Activated naive CD4-positive, alpha-beta T cell treated with anti-CD3 and anti-CD28 coated beads, Interleukin-2, amount 50 U/mL, for 24 hours (primary cell): ENCODE measurements around the gene FNBP1L.

Experiments
- H3K27ac Mint-ChIP-seq: one replicate; pipeline ENCODE4 v1.8.0; 2021; ENCODE audit warnings: mild to moderate bottlenecking, mixed read lengths
- H3K27me3 Mint-ChIP-seq: one replicate; pipeline ENCODE4 v1.8.0; 2021; ENCODE audit warnings: mixed read lengths
- H3K36me3 Mint-ChIP-seq: one replicate; pipeline ENCODE4 v1.8.0; 2021; ENCODE audit warnings: mixed read lengths
- H3K4me1 Mint-ChIP-seq: one replicate; pipeline ENCODE4 v1.8.0; 2021; ENCODE audit warnings: mixed read lengths
- H3K4me3 Mint-ChIP-seq: one replicate; pipeline ENCODE4 v1.8.0; 2021; ENCODE audit warnings: mild to moderate bottlenecking, mixed read lengths
- H3K9me3 Mint-ChIP-seq: one replicate; pipeline ENCODE4 v1.8.0; 2021; ENCODE audit warnings: mixed read lengths

Gene FNBP1L

DNA sequence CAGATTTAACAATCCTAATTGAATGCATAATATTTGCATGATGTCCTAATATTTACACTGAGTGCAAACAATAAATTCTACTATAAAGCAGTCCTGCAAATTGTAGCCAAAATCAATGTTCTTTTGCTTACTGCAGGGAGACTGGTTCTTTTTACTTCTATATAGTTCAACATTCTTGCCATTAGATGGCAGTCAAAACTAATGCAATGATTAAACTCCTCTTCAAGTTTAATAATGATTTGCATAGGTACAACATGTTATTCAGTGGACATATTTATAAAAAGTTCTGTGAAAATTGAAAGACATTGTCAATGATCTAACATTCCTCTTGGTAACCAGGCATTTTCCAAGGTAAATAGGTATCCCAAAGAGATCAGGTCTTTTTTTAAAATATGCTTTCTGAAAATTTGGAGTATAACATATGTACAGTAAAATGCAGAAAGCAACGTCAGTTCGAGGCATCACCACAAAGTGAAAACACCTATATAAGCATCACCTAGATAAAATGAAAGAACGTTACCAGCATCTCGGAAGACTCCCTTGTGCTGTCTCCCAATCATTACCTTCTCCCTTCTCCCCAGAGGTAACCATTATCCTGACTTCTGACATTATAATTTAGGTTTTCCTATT, 9.8 kb upstream of the FNBP1L start:
- Mint-ChIP-seq H3K36me3 (no peaks in the 10 kb centered on the region), H3K4me3 (no peak overlapping the region), H3K9me3 (no peaks in the 10 kb centered on the region), H3K27ac (no peak overlapping the region), H3K27me3 (peaks cover 2% of the 10 kb centered on the region), H3K4me1 (no peaks in the 10 kb centered on the region)

DNA sequence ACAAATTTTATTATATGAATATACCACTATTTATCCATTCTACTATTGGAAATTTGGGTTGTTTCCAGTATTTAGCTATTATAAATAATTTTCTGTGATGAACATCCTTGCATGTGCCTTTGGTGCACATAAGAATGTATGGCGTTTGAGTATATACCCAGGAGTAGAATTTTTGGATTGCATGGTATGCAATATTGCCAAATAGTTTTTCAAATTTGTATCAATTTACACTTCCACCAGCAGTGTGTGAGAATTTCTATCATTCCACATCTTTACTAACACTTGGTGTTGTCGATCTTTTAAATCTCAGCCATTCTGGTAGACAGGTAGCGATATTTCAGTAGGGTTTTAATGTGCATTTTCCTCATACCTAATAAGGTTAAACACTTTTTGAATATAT, 9.2 kb upstream of the FNBP1L start:
- H3K27me3 Mint-ChIP-seq, result peaks cover 2% of the 10 kb centered on the region
- no peaks in the 10 kb centered on the region for H3K4me1 Mint-ChIP-seq
- no peaks in the 10 kb centered on the region for H3K36me3 Mint-ChIP-seq
- no peaks in the 10 kb centered on the region for H3K9me3 Mint-ChIP-seq
- no peak overlapping the region for H3K4me3 Mint-ChIP-seq
- H3K27ac Mint-ChIP-seq, result no peak overlapping the region

DNA sequence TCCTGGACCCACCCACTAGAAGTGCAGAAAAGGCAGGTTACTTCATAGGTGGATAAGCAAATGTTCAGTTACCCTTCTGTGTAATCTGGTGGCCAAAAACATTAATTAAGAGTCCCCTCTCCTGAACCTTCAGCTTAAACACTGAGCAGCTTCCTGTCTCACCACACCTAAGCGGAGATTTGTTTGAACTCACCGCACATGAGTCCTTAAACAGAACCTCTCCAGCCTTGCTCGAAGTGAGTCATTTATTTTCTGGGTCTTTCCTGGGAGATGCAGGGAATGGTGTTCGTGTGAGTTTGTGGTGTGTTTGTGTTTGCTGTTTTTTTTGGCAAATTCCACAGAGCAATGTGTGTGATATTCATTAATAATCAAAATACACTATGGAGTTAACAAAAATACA, 7.6 kb upstream of the FNBP1L start:
- Mint-ChIP-seq H3K9me3 (no peaks in the 10 kb centered on the region), H3K27ac (no peak overlapping the region), H3K27me3 (peaks cover 2% of the 10 kb centered on the region), H3K4me3 (no peak overlapping the region), H3K36me3 (no peaks in the 10 kb centered on the region), H3K4me1 (no peaks in the 10 kb centered on the region)

DNA sequence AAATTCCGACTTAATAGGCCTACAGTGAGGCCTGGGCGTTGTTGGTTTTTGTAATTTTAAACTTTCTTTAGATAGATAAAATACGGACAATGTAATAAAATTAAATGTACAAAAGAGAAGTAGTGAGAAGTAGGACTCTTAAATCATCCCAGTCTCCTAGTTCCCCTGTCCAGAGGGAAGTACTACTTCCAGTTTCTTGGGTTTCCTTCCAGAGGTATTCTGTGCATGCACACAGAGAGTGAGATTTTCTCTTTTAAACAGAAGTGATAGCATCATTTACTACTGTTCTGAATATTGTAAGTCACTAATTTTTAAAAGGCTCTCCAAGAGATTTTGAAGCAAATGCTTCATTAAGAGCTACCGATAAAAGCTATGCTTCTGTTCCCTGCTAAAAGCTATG, 7.2 kb upstream of the FNBP1L start:
- peaks cover 2% of the 10 kb centered on the region for H3K27me3 Mint-ChIP-seq

GRCh38 chr1:93441589-93441988, 6.3 kb upstream of the FNBP1L start:
- Mint-ChIP-seq H3K4me3 (no peak overlapping the region), H3K9me3 (no peaks in the 10 kb centered on the region), H3K36me3 (no peaks in the 10 kb centered on the region), H3K27ac (no peak overlapping the region), H3K4me1 (no peaks in the 10 kb centered on the region), H3K27me3 (peaks cover 5% of the 10 kb centered on the region)

More for the DNA sequence above, 7.2 kb upstream of the FNBP1L start:
- Mint-ChIP-seq H3K4me3 (no peak overlapping the region), H3K36me3 (no peaks in the 10 kb centered on the region), H3K4me1 (no peaks in the 10 kb centered on the region), H3K9me3 (no peaks in the 10 kb centered on the region), H3K27ac (no peak overlapping the region)

DNA sequence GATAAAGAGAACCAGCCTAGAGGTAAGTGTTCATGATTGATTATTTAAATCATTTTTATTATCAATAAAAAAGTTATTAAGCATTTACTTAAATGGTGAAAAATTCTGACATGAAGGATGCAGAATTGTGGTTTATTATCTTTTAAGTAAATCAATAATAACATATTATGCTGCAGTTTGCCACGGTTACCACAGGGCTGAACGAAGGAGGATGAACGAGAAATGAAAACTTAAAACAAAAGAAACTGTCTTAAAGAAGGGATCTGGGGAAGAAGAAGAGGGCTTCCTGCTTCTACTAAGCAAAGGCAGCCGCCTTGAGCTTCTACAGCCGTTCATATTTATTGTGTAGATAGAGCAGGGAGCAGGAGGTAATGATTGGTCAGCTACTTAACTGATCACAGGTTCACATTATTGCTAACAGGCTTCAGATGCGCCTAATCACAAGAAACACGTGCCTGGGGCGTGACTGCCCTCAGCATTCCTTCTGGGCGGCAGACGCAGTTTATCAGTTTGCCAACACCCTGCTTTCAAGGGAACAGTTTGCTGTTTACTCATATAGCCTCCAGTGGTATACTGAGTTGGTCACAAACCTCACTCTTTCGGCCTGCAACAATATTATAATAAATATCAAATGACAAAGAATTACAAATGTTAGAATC, 5.8 kb upstream of the FNBP1L start:
- H3K36me3 Mint-ChIP-seq, result no peaks in the 10 kb centered on the region
- no peaks in the 10 kb centered on the region for H3K9me3 Mint-ChIP-seq
- no peak overlapping the region for H3K27ac Mint-ChIP-seq
- H3K4me1 Mint-ChIP-seq, result peaks cover 2% of the 10 kb centered on the region
- peaks cover 10% of the 10 kb centered on the region for H3K27me3 Mint-ChIP-seq
- H3K4me3 Mint-ChIP-seq, result no peak overlapping the region

DNA sequence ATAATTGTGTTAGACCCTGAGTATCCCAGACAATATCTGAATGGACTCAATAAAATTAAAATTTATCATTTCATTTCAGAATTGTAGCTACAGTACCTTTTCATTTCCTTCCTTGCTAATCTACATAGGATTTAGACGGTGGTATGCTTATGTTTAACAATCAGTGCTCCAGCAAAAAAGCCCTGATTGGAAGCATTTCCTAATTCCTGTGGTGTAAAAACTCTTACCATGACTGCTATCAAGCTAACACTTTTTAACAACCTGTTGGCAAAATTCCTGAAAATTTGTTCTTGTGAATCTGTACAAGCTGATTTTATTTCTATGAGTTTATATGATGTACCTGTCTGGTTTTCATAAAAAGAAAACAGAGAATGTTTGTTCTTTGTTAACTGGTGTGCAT, 5.2 kb upstream of the FNBP1L start:
- H3K4me3 Mint-ChIP-seq, result no peak overlapping the region
- peaks cover 7% of the 10 kb centered on the region for H3K4me1 Mint-ChIP-seq
- peaks cover 15% of the 10 kb centered on the region for H3K27me3 Mint-ChIP-seq
- H3K9me3 Mint-ChIP-seq, result no peaks in the 10 kb centered on the region
- H3K36me3 Mint-ChIP-seq, result no peaks in the 10 kb centered on the region
- no peak overlapping the region for H3K27ac Mint-ChIP-seq

GRCh38 chr1:93443454-93443853, 4.5 kb upstream of the FNBP1L start:
- no peak overlapping the region for H3K4me3 Mint-ChIP-seq
- peaks cover 7% of the 10 kb centered on the region for H3K4me1 Mint-ChIP-seq
- peaks cover 17% of the 10 kb centered on the region for H3K27me3 Mint-ChIP-seq
- H3K9me3 Mint-ChIP-seq, result no peaks in the 10 kb centered on the region
- H3K36me3 Mint-ChIP-seq, result no peaks in the 10 kb centered on the region
- no peak overlapping the region for H3K27ac Mint-ChIP-seq

- no peak overlapping the region for H3K27ac Mint-ChIP-seq
- H3K9me3 Mint-ChIP-seq, result no peaks in the 10 kb centered on the region
- peaks cover 36% of the 10 kb centered on the region for H3K27me3 Mint-ChIP-seq
- H3K4me1 Mint-ChIP-seq, result peaks cover 17% of the 10 kb centered on the region
- peak overlapping the region; percentile 84 for H3K4me3 Mint-ChIP-seq
- peaks cover 3% of the 10 kb centered on the region for H3K36me3 Mint-ChIP-seq
These were observed 974 bp upstream of the FNBP1L start for GRCh38 chr1:93446837-93447451.

DNA sequence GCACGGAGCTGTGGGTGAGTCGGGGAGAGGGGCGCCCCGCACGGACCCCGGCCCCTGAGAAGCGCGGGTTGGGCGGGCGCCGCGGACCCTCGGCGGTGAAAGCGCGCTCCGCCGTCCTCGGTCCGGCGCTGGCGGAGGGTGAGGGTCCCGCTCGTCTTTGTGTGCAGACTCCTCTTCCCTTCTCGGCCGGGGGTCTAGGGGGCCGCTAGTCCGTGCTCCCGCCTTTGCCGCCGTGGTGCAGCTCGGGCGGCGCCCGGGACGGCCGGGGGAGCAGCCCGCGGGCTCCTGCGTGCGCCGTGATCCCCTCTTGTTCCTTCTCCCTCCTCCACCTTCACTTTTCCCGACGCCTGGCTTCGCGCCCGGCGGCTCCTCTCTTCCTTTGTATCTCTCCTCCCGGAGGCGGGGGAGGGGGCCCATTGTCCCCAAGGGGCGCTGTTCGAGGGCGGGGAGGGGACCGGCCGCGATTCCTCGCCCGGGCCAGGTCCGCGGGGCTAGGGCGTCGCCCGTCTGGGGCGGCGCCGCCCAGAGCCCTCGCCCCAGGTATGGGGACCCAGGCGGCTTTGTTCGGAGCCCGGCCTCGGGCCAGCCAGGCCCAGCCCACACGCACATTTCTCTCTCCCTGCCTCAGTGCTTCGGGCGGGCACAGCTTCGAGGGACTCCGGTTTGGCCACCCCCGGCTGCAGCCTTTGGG, 519 bp downstream of the FNBP1L start:
- H3K4me1 Mint-ChIP-seq, result peaks cover 17% of the 10 kb centered on the region
- H3K27ac Mint-ChIP-seq, result no peak overlapping the region
- H3K27me3 Mint-ChIP-seq, result peaks cover 49% of the 10 kb centered on the region
- peak overlapping the region; percentile 91 for H3K4me3 Mint-ChIP-seq
- peaks cover 3% of the 10 kb centered on the region for H3K36me3 Mint-ChIP-seq
- H3K9me3 Mint-ChIP-seq, result no peaks in the 10 kb centered on the region

- H3K27ac Mint-ChIP-seq, result no peak overlapping the region
- H3K36me3 Mint-ChIP-seq, result peaks cover 3% of the 10 kb centered on the region
- H3K27me3 Mint-ChIP-seq, result peaks cover 55% of the 10 kb centered on the region
- no peaks in the 10 kb centered on the region for H3K9me3 Mint-ChIP-seq
- peak overlapping the region; percentile 91 for H3K4me3 Mint-ChIP-seq
- peaks cover 17% of the 10 kb centered on the region for H3K4me1 Mint-ChIP-seq
These were observed 1.3 kb downstream of the FNBP1L start for GRCh38 chr1:93448983-93449804.

- Mint-ChIP-seq H3K27me3 (peaks cover 57% of the 10 kb centered on the region), H3K36me3 (peaks cover 3% of the 10 kb centered on the region), H3K4me3 (no peak overlapping the region), H3K27ac (no peak overlapping the region), H3K9me3 (no peaks in the 10 kb centered on the region), H3K4me1 (peaks cover 17% of the 10 kb centered on the region)
These were observed 2.4 kb downstream of the FNBP1L start for GRCh38 chr1:93450321-93450720.

DNA sequence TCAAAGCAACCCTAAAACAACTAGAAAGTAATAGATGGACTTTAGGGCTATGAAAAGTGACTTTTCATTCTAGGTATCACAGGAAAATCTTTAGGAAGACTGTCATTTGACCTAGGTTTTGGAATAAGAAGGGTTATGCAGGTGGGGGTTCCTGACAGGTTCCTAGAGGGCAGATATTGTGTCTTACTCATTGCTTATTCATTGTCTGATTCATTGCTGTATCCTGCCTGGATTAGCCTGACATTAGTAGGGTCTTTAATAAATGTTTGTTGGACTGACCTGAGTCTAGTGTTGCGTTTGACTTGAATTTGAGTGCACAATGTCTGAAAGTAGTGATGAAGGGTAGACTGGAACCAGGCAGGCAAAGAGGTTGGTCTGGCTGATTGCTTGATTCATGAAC, 6.0 kb downstream of the FNBP1L start:
- no peak overlapping the region for H3K27ac Mint-ChIP-seq
- no peaks in the 10 kb centered on the region for H3K9me3 Mint-ChIP-seq
- H3K4me3 Mint-ChIP-seq, result no peak overlapping the region
- H3K4me1 Mint-ChIP-seq, result peaks cover 7% of the 10 kb centered on the region
- peaks cover under 1% of the 10 kb centered on the region for H3K36me3 Mint-ChIP-seq
- H3K27me3 Mint-ChIP-seq, result peaks cover 50% of the 10 kb centered on the region

DNA sequence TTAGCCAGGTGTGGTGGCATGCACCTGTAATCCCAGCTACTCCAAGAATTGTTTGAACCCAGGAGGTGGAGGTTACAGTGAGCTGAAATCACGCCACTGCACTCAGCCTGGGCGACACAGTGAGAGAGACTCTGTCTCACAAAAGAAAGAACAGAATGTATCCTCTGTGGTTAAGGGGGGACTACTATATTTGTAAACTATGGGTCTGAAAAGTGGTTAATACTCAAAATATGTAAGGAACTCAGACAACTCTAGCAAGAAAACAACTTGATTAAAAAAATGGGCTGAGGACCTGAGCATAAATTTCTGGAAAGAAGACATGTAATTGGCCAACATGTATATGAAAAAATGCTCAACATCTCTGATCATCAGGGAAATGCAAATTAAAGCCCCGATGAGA, 11.2 kb downstream of the FNBP1L start:
- H3K27ac Mint-ChIP-seq, result no peak overlapping the region
- no peaks in the 10 kb centered on the region for H3K4me1 Mint-ChIP-seq
- no peak overlapping the region for H3K4me3 Mint-ChIP-seq
- H3K9me3 Mint-ChIP-seq, result no peaks in the 10 kb centered on the region
- H3K36me3 Mint-ChIP-seq, result no peaks in the 10 kb centered on the region
- H3K27me3 Mint-ChIP-seq, result peaks cover 12% of the 10 kb centered on the region

- no peak overlapping the region for H3K27ac Mint-ChIP-seq
- H3K9me3 Mint-ChIP-seq, result no peaks in the 10 kb centered on the region
- no peak overlapping the region for H3K4me3 Mint-ChIP-seq
- no peaks in the 10 kb centered on the region for H3K4me1 Mint-ChIP-seq
- H3K36me3 Mint-ChIP-seq, result no peaks in the 10 kb centered on the region
- peaks cover 4% of the 10 kb centered on the region for H3K27me3 Mint-ChIP-seq
These were observed 13.3 kb downstream of the FNBP1L start for GRCh38 chr1:93461236-93461635.
